ENCODE measurements around the gene DSCAML1.

DNA sequence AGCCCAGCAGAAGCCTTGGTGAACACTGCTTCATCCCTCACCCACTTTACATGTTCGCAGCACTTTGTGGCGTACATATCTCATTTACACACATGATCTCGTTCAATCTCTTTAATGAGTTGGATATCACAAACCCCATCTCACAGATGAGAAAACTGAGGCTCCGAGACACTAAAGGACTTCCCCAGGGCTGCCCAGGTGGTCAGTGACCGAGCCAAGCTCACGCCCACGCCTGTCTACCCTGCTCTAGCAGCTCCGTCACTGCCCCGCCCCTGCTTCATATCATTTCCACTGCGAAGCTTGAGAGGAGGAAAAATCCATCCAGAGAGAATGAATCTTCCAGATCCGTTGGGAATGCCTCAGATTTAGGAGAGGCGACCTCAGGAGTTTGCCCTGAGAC is 11.8 kb upstream of the DSCAML1 start:
- TF ChIP-seq ZNF384 (IDR thresholded peaks at IDR 0.05) (no peak), SUZ12 (IDR thresholded peaks at IDR 0.05) (no peak), FOXK2 (IDR thresholded peaks at IDR 0.05) (no peak), ELF4 (IDR thresholded peaks at IDR 0.05) (no peak), BHLHE40 (IDR thresholded peaks at IDR 0.05; ENCODE audit: borderline replicate concordance) (no peak), HDGF (IDR thresholded peaks at IDR 0.05; ENCODE audit: borderline replicate concordance) (no peak), ARNT (IDR thresholded peaks at IDR 0.05) (no peak), FOXM1 (IDR thresholded peaks at IDR 0.05; ENCODE audit: borderline replicate concordance) (no peak), SP1 (IDR thresholded peaks at IDR 0.05) (no peak), CTBP1 (IDR thresholded peaks at IDR 0.05; ENCODE audit: borderline replicate concordance) (no peak), FOXA1 (IDR thresholded peaks at IDR 0.05) (no peak)
- TF ChIP-seq, protein P1, sequence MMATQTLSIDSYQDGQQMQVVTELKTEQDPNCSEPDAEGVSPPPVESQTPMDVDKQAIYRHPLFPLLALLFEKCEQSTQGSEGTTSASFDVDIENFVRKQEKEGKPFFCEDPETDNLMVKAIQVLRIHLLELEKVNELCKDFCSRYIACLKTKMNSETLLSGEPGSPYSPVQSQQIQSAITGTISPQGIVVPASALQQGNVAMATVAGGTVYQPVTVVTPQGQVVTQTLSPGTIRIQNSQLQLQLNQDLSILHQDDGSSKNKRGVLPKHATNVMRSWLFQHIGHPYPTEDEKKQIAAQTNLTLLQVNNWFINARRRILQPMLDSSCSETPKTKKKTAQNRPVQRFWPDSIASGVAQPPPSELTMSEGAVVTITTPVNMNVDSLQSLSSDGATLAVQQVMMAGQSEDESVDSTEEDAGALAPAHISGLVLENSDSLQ (IDR thresholded peaks at IDR 0.05): no peak
